Stimulated activated memory B cell treated with anti-CD40 and anti-IgM and Interleukin-4, amounts not matched to agents 10 μg/mL and 1 μg/mL and 100 μg/mL, for 72 hours (primary cell): ENCODE measurements around the gene PDZRN3.

ENCODE experiments used
- ATAC-seq: fragments of 150-1000 bp; cut with Tn5 transposase; 2 replicates; pipeline ENCODE4 v1.10.0; 2021
- H3K27ac Mint-ChIP-seq: one replicate; pipeline ENCODE4 v1.8.0; 2022; ENCODE audit warnings: mild to moderate bottlenecking, mixed read lengths
- H3K27me3 Mint-ChIP-seq: one replicate; pipeline ENCODE4 v1.8.0; 2022; ENCODE audit warnings: mixed read lengths
- H3K36me3 Mint-ChIP-seq: one replicate; pipeline ENCODE4 v1.8.0; 2022; ENCODE audit warnings: mixed read lengths
- H3K4me1 Mint-ChIP-seq: one replicate; pipeline ENCODE4 v1.8.0; 2022; ENCODE audit warnings: mixed read lengths
- H3K4me3 Mint-ChIP-seq: one replicate; pipeline ENCODE4 v1.8.0; 2022; ENCODE audit warnings: mild to moderate bottlenecking, moderate library complexity, mixed read lengths
- H3K9me3 Mint-ChIP-seq: one replicate; pipeline ENCODE4 v1.8.0; 2022; ENCODE audit warnings: mixed read lengths

Gene PDZRN3

GRCh38 chr3:73608456-73609314, 16.1 kb downstream of the PDZRN3 start:
- H3K4me1 Mint-ChIP-seq, result no peaks in the 10 kb centered on the region
- H3K27me3 Mint-ChIP-seq, result no peaks in the 10 kb centered on the region
- no peaks in the 10 kb centered on the region for H3K9me3 Mint-ChIP-seq
- no peak overlapping the region for H3K27ac Mint-ChIP-seq
- ATAC-seq, result no peak
- H3K36me3 Mint-ChIP-seq, result no peaks in the 10 kb centered on the region
- no peak overlapping the region for H3K4me3 Mint-ChIP-seq

- no peaks in the 10 kb centered on the region for H3K4me1 Mint-ChIP-seq
- no peak overlapping the region for H3K4me3 Mint-ChIP-seq
- H3K36me3 Mint-ChIP-seq, result no peaks in the 10 kb centered on the region
- no peaks in the 10 kb centered on the region for H3K27me3 Mint-ChIP-seq
- H3K27ac Mint-ChIP-seq, result no peak overlapping the region
- H3K9me3 Mint-ChIP-seq, result no peaks in the 10 kb centered on the region
- no peak for ATAC-seq
These were observed 18.9 kb downstream of the PDZRN3 start for GRCh38 chr3:73605861-73606260.

GRCh38 chr3:73605412-73605811, 19.3 kb downstream of the PDZRN3 start:
- no peak for ATAC-seq
- H3K9me3 Mint-ChIP-seq, result no peaks in the 10 kb centered on the region
- H3K4me1 Mint-ChIP-seq, result no peaks in the 10 kb centered on the region
- no peak overlapping the region for H3K4me3 Mint-ChIP-seq
- no peaks in the 10 kb centered on the region for H3K36me3 Mint-ChIP-seq
- no peaks in the 10 kb centered on the region for H3K27me3 Mint-ChIP-seq
- no peak overlapping the region for H3K27ac Mint-ChIP-seq

- no peak overlapping the region for H3K27ac Mint-ChIP-seq
- no peak overlapping the region for H3K4me3 Mint-ChIP-seq
- H3K27me3 Mint-ChIP-seq, result no peaks in the 10 kb centered on the region
- no peaks in the 10 kb centered on the region for H3K9me3 Mint-ChIP-seq
- no peaks in the 10 kb centered on the region for H3K36me3 Mint-ChIP-seq
- H3K4me1 Mint-ChIP-seq, result no peaks in the 10 kb centered on the region
- no peak for ATAC-seq
These were observed 20.3 kb downstream of the PDZRN3 start for GRCh38 chr3:73604451-73604850.

- H3K27me3 Mint-ChIP-seq, result no peaks in the 10 kb centered on the region
- ATAC-seq, result no peak
- H3K9me3 Mint-ChIP-seq, result no peaks in the 10 kb centered on the region
- no peaks in the 10 kb centered on the region for H3K36me3 Mint-ChIP-seq
- H3K4me1 Mint-ChIP-seq, result no peaks in the 10 kb centered on the region
- no peak overlapping the region for H3K27ac Mint-ChIP-seq
- no peak overlapping the region for H3K4me3 Mint-ChIP-seq
These were observed 21.0 kb downstream of the PDZRN3 start for GRCh38 chr3:73603762-73604171.

GRCh38 chr3:73602170-73602569, 22.6 kb downstream of the PDZRN3 start:
- no peaks in the 10 kb centered on the region for H3K36me3 Mint-ChIP-seq
- H3K27ac Mint-ChIP-seq, result no peak overlapping the region
- no peaks in the 10 kb centered on the region for H3K9me3 Mint-ChIP-seq
- ATAC-seq, result no peak
- H3K27me3 Mint-ChIP-seq, result no peaks in the 10 kb centered on the region
- no peak overlapping the region for H3K4me3 Mint-ChIP-seq
- H3K4me1 Mint-ChIP-seq, result no peaks in the 10 kb centered on the region

GRCh38 chr3:73601481-73601880, 23.3 kb downstream of the PDZRN3 start:
- Mint-ChIP-seq H3K27me3 (no peaks in the 10 kb centered on the region), H3K4me1 (no peaks in the 10 kb centered on the region), H3K9me3 (no peaks in the 10 kb centered on the region), H3K27ac (no peak overlapping the region), H3K36me3 (no peaks in the 10 kb centered on the region), H3K4me3 (no peak overlapping the region)
- no peak for ATAC-seq

GRCh38 chr3:73601011-73601410, 23.7 kb downstream of the PDZRN3 start:
- H3K27me3 Mint-ChIP-seq, result no peaks in the 10 kb centered on the region
- ATAC-seq, result no peak
- no peaks in the 10 kb centered on the region for H3K36me3 Mint-ChIP-seq
- H3K4me3 Mint-ChIP-seq, result no peak overlapping the region
- no peak overlapping the region for H3K27ac Mint-ChIP-seq
- H3K9me3 Mint-ChIP-seq, result no peaks in the 10 kb centered on the region
- no peaks in the 10 kb centered on the region for H3K4me1 Mint-ChIP-seq

- Mint-ChIP-seq H3K27me3 (no peaks in the 10 kb centered on the region), H3K9me3 (no peaks in the 10 kb centered on the region), H3K4me1 (no peaks in the 10 kb centered on the region), H3K36me3 (no peaks in the 10 kb centered on the region), H3K27ac (no peak overlapping the region), H3K4me3 (no peak overlapping the region)
- ATAC-seq, result no peak
These were observed 24.3 kb downstream of the PDZRN3 start for GRCh38 chr3:73600293-73600938.

- Mint-ChIP-seq H3K27me3 (no peaks in the 10 kb centered on the region), H3K36me3 (no peaks in the 10 kb centered on the region), H3K4me3 (no peak overlapping the region), H3K4me1 (no peaks in the 10 kb centered on the region), H3K27ac (no peak overlapping the region), H3K9me3 (no peaks in the 10 kb centered on the region)
- no peak for ATAC-seq
These were observed 25.1 kb downstream of the PDZRN3 start for GRCh38 chr3:73599605-73600004.

GRCh38 chr3:73597476-73597875, 27.3 kb downstream of the PDZRN3 start:
- ATAC-seq, result no peak
- H3K27ac Mint-ChIP-seq, result no peak overlapping the region
- H3K4me1 Mint-ChIP-seq, result no peaks in the 10 kb centered on the region

GRCh38 chr3:73592154-73593144, 32.3 kb downstream of the PDZRN3 start:
- Mint-ChIP-seq H3K4me3 (no peak overlapping the region), H3K9me3 (peaks cover 2% of the 10 kb centered on the region), H3K27me3 (no peaks in the 10 kb centered on the region), H3K36me3 (no peaks in the 10 kb centered on the region), H3K27ac (no peak overlapping the region), H3K4me1 (no peaks in the 10 kb centered on the region)
- ATAC-seq, result no peak

More at GRCh38 chr3:73597476-73597875, 27.3 kb downstream of the PDZRN3 start:
- Mint-ChIP-seq H3K27me3 (no peaks in the 10 kb centered on the region), H3K4me3 (no peak overlapping the region), H3K9me3 (no peaks in the 10 kb centered on the region), H3K36me3 (no peaks in the 10 kb centered on the region)

- Mint-ChIP-seq H3K27me3 (no peaks in the 10 kb centered on the region), H3K27ac (no peak overlapping the region), H3K36me3 (no peaks in the 10 kb centered on the region), H3K4me1 (no peaks in the 10 kb centered on the region), H3K9me3 (peaks cover 2% of the 10 kb centered on the region), H3K4me3 (no peak overlapping the region)
- no peak for ATAC-seq
These were observed 33.4 kb downstream of the PDZRN3 start for GRCh38 chr3:73591286-73591800.

GRCh38 chr3:73586628-73587027, 38.1 kb downstream of the PDZRN3 start:
- H3K4me3 Mint-ChIP-seq, result no peak overlapping the region
- H3K27me3 Mint-ChIP-seq, result peaks cover 6% of the 10 kb centered on the region
- no peaks in the 10 kb centered on the region for H3K36me3 Mint-ChIP-seq
- H3K27ac Mint-ChIP-seq, result no peak overlapping the region
- no peaks in the 10 kb centered on the region for H3K4me1 Mint-ChIP-seq
- ATAC-seq, result no peak
- peaks cover 2% of the 10 kb centered on the region for H3K9me3 Mint-ChIP-seq

- Mint-ChIP-seq H3K4me1 (no peaks in the 10 kb centered on the region), H3K36me3 (no peaks in the 10 kb centered on the region), H3K9me3 (peaks cover 2% of the 10 kb centered on the region), H3K27me3 (peaks cover 8% of the 10 kb centered on the region), H3K27ac (no peak overlapping the region), H3K4me3 (no peak overlapping the region)
- no peak for ATAC-seq
These were observed 38.6 kb downstream of the PDZRN3 start for GRCh38 chr3:73586190-73586589.
